ENCODE measurements around the gene HEYL.

Gene HEYL

DNA sequence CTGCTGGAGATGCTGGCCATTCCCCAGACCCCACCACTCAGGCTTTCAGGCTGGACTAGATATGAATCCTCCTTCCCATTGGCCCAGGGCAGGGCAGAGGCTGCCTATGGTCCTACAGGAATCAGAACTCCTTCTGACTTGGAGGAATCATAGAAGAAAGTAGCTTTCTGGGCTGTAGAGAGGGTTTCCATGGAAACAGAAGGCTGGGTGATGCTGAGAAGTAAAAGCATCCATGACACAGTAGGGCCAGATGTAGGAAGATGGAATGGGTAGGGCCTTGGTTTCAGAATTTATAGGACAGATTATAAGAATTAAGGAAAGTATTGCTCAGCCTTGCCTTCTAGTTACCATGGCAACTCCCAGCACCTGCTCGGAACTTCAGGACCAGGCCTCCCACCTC is 23.4 kb upstream of the HEYL start:
- no peak for DNase-seq

DNA sequence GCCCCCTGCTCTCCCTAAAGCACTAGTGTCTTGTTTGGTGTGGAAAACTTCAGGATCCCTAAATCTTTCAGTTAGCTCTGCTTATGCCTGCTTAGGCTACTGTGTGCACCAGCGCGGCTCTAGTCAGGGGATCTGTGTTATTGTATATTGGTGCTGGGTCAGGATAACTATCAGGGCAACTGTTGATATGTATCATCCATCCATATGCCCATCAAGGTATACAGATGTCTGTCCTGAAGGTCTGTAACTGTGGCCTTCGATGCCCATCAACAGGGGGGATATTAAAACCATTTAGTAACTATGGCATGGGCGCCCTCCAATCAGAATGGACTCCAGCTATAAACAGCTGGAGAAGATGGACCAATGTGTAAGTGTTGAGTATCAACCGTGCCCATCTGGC is 20.1 kb upstream of the HEYL start:
- DNase-seq = no peak

DNA sequence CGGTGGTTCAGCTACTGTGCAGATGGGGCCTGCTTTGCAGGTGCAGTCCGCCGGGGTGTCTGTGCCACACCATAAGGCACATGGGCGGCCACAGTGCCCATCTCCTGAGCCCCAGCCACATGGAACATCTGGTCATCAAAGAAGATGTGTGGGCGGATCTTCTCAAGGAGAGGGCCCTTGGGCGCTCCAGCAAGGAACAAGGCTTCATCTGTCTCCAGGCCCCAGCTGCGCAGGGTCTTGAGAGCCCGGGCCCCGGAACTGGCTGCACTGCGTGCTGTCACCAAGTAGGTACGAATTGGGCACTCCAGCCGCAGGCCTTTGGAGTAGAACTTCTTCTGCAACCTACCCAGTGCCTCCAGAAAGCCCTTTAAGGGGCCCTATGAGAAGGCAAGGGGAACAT is 19.7 kb upstream of the HEYL start:
- no peak for DNase-seq

DNA sequence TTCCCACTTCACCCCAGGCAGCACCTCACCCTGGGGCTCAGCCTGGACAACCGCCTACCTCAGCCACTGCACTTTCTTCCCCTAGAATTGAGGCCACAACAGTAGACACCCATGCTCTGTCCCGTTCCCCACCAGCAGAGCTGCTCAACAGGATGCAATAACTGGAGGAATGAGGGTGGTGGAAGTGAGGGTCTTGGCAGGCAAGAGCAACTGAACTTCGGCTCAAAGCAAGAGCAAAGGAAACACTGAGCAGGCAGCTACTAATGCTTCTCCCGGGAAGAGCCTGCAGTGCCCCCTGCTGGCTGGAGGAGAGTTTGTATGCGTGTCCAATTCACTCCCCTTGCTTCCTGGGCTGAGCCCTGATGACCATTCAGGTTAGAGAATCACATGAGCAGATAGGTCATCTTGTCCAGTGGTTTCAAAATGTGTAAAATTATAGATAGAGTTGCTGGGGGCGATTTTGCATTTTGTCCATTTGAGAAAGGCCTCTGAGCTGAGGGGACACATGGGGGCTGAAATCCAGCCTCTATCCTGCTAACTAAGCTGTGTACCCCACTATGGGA is 18.6 kb upstream of the HEYL start:
- no peak for DNase-seq

DNA sequence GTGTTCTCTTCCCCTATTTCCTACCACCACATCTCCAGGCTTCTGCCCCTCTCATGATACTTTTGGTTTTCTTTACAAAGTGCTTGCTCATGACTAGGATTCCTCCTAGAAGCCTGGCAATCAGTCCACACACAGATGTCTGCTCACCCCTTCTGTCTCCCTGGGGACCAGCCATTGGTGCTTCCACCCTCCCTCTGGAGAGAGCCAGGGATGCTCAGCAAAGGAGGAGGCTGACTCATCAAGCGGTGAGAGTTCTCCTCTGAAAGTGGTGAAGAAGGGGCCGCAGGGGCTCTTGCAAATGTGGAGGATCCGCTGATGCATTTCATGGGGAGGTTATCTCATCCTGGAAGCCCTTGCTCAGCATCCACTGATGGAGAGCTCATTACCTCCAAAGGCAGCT is 18.0 kb upstream of the HEYL start:
- DNase-seq = no peak

DNA sequence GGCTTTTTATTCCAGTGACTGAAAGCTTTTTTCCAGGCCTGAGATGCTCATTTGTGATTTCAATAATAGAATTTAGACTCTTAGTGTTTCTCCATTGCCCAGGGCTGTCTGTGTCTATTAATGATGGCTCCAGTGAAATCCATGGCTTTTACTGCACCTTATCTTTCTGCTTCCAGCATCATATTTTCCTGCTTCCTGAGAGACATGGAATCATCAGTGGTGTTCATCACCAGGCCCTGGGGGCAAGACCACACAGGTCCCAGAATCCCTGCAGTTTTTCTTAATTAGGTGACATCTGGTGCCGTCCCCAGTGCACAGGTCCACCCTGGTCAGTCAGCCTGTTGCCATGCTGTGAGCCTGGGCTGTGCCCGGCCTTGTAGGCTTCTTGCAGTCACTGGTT is 16.9 kb upstream of the HEYL start:
- DNase-seq = no peak

DNA sequence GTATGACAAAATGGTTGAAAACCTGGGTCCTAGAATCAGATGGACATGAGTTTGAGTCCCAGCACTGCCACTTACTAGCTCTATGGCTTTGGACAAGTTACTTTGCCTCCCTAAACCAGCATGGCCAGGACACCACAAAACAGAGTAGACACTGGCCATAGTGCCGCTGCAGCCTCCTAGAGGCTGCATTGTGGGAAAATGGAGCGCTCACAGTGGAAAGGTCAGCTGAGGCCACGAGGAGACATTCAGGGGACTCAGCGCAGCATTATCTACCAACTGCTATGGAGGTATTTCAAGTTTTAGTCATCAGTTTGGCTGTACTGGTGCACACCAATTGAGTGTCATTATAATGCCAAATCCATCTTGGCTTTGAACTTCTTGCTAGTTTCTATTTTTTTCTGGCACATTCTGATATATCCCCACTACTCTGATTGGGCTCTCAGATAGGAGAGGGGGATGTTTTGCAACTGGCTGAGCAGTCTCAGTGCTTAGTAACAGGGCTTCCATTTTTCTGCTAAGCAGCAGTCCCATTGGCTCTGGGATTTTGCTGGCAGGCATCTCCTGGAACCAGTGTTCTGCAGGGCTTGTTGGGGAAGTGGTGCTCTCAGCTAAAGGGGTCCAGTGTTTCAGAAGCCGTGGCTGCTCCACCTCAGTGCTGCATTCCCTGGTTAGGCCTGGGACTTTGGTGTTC is 16.3 kb upstream of the HEYL start:
- no peak for DNase-seq

DNA sequence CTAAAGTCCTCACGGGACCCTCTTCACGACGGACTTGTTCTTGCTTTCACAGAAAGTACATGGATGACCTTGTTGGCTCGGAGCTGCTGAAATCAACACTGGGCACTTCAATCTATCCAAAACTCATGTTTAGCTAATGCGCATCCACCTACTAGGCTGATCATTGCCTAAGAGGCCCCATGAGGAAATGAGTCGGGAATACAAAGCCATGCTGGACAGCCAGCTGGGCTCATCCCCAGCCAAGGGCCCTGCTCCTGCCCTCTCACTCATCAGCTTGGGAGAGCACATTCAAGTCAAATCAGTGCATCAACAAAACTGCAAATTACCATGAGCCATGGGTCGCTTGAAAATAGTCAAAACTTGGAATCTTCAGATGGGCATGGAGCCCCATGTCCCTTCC is 14.8 kb upstream of the HEYL start:
- no peak for DNase-seq

DNA sequence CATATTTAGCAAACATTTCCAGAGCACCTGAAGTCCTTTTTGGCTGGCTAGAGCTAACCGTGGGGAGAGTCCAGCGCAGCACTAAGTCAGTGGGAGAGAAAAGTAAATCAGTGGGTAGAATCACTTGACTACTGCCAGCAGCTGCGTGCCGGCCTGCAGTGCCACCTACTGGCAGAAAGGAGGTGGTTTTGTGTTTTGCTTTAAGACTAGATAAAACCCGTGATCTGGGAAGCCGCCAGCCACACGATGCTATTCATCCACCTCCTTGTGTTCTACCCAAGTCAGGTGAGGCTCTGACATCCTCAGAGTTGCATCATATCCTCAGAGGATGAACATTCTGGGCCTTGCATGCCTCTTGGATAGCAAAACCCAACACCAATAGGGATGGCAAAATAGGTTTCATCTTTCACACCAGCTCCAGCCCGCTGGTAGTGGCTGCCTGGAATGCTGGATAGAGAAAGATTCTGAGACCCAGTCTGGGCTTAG is 14.1 kb upstream of the HEYL start:
- DNase-seq = no peak

DNA sequence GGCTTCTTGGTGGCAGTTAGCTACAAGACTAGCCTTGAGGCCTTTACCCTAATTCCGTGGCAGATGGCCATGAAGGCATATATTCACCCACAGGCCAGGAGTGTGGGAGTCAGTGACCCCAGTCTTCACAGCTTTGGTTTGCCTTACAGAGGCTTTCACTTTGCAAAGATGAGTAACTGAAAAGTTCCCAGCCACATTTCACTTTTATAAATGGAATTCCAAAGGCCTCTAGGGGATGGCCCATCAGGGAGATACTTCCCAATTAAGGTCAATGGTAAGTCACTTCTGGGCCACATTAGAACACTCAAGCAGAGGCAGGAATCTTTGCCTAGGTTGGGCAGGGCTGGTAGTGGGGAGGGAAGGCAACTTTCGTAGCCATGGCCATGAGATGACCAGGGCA is 13.1 kb upstream of the HEYL start:
- no peak for DNase-seq

DNA sequence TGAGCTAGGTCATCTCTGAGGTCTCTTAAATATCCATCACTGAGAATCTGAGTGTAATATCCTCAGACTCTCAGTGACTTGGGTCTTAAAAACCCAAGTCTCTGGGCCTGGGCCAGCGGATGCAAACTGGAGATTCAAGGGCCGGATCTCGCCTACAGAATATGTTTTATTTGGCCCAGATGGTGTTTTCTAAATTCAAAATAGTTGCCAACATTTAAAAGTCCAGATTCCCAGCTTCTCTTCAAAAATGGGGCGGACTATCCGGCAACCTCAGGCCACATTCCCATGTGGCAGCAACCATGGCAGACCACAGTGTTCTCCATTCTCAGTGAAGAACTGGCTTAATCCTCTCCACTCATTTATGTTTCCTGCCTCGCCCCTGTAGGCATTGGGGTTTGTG is 12.7 kb upstream of the HEYL start:
- no peak for DNase-seq

DNA sequence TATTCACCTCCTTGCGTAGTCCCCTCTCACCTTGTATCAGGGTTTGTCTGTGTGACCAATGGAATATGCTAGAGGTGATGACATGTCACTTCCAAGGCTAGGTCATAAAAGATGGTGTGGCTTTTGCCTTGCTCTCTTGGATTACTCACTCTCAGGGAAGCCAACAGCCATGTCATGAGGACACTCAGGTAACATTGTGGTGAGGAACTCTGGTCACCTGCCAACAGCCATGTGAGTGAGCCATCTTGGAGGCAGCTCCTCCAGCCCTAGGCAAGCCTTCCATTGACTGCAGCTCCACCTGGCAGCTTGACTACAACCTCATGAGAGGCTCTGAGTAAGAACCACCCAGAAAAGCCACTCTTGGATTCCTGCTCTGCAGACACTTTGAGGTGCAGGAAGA is 11.0 kb upstream of the HEYL start:
- no peak for DNase-seq

DNA sequence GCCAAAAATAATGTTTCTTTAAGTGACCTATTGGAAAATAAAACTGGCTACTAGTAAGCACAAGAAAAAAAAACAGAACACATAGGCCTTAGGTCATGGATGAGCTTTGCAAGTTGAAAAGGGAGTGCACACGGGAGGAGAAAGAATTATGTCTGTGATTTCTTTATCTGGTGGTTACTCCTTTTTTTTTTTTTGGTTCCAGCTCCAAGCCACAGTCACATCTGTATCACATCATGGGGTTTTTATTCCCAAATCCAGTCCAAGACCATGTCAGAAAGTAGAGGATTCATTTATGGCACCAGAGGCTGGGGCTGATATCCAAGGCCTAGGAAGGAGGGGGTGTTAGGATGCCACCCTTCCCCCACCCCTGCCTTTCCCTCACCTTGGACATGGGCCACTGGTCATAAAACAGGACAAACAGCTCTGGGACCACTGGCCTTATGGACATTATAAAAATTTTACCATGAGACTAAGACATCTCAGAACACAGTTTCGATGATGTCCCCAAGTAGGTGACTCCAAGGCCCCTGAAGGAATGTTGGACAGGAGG is 10.3 kb upstream of the HEYL start:
- DNase-seq = no peak

DNA sequence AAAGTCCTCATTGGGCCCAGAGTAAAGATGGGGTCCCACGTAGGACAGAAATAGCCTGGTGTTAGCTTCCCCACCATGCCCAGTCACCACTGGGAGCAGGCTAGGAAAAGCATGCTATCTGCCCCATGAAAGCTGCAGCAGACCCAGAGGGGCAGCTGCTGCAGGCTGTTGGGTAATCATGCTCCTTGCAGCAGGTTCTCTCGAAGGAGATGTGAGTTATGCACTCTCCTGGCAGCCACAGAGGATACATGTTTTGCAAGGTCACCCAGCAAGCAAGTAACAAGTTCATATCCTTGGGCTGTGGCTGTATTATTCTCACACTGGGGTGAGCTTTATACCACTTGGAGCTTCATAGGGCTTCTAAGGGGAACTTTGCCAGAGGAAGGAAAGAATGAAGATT is 9.1 kb upstream of the HEYL start:
- DNase-seq = no peak

DNA sequence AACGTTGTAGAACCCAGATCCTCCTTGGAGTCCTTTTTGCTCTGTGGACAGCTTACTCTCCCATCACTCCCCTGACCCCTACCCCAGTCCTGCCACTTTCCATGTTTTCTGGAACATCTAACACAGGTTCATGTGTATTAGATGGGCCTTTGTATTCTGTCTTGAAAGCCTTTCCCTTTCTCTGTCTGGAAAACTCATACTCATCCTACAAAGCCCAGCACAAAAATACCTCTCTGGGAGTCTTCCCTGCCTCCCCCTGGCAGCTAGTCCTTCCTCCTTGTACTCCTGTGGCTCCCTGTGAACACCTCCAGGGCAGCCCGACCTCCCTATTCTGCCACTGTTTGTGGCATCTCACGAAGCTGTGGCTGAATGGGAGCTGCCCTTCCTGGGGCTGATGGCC is 7.8 kb upstream of the HEYL start:
- DNase-seq = no peak

DNA sequence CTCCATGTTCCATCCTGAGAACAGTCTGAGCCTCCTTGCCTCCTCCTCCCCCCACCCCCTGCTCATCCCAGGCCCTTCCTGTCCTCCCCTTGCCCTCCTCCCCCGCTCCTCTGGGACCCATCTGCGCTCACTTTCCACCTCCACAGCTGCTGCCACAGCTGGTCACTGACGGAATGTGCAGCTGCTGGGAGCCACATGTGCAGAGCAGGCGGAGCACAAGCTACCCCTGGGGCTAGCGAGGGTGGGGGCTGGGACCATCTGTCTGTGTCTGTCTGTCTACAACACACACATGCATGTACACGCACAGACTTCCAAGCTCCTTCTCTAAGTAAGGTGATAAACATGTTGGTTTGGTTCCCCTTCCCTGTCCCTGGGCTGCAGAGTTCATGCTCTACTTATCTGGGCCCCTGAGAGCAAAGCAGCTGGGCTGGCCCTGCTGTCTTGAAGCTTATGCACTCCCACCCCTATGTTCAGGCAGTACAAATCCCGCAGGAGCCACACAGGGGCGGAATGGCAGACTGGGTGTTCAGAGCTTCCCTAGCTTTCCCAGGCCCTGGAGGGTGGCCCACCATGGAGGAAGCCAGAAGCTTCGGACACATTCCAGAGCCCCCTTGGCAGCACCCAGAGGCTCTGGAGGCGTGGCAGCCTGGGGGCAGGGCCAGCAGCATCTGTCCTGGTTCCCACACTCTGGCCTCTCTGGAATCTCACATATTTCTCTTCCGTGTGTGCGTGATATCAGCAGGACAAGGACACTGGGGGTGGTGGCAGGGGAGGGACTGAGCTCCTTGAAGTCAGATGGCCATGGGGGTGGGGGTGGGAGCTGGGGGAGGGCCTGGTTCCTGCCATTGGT is 7.0 kb upstream of the HEYL start:
- DNase-seq = no peak

DNA sequence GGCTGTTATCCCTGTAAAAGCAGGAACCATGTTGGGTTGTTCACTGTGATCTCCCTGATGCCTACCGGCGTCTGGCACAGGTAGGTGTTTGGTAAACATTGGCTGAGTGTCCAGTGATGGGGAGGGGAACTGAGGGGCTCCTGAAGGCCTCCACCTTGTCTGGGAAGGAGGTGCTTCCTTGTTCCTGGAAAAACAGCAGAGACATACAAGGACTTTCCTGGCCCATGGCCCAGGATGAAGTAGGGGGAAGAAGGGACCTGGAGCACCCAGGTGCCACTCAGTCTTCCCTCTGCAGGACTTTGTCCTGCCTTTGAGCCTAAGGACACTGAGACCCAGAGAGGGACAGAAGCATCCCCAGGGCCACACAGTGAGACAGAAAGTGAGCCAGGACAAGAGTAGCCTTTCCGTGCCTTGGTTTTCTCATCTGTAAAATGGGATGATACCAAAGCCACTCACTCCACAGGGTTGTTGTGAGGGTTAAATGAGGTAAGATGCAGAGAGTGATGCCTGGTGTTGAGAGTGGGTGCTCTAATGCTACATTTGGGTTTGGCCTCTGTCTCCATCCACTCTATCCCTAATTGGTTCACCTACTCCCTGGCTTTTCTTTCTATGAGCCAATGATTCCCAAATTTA is 6.1 kb upstream of the HEYL start:
- no peak for DNase-seq

DNA sequence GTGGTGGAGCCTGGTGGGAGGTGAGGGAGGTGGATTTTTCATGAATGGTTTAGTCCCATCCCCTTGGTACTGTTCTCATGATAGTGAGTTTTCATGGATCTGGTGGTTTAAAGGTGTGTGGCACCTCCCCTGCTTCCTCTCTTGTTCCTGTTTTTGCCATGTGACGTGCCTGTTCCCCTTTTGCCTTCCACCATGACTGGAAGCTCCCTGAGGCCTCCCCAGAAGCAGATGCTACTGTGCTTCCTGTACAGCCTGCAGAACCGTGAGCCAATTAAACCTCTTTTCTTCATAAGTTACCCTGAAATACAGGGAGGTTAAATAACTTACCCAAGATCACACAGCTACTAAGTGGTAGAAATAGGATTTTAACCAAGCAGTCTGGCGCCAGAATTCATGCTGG is 4.3 kb upstream of the HEYL start:
- no peak for DNase-seq

DNA sequence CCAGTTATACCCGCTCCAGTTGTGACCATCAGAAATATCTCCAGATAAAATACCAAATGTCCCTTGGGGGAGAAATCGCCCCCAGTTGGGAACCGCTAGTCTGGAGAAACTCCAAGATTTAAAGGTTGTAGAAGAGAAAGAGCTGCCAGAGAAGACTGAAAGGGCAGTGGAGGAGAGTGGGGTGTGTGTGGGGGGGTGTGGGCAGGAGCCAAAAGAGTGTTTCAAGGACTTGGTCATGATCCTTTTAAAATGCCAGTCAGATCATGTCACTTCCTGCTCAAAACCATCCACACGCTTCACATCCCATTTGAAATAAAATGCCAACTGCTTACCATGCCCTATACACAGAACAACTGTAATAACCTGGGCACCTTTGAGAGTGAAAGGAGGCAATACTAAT is 3.4 kb upstream of the HEYL start:
- no peak for DNase-seq

DNA sequence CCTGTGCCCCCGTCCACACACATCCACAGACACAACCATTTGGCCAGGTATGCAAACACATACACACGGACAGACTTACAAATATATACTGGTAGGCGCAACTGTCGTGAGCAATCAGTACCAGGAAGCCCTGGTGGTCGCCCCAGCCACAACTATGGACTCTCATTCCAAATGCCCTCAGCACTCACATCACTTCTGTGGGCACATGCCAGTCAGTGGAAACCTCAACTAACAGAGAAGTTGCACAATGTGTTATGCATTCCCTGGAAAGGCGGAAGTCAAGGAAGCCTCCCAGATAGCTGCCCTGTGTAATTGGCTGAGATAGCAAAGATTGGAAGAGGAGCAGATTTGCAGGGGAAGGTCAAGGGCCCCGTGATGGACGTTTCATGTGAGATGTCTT is 1.4 kb upstream of the HEYL start:
- no peak for DNase-seq

DNA sequence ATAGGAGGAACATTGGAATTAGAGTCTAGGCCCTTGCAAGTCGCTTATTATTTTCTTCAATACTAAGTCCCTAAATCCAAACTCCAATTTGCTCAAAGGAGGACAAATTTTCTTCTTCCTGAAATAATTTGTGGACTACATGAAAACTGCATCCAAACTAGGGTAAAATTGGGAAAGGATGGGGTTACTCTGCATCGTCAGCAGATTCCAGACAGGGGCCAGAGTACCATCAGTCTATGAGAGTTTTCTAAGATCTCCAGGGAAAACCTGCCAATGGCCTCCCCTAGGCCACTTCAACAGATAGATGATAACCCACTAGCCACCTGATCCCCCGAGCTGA is 508 bp downstream of the HEYL start:
- no peak for DNase-seq

DNA sequence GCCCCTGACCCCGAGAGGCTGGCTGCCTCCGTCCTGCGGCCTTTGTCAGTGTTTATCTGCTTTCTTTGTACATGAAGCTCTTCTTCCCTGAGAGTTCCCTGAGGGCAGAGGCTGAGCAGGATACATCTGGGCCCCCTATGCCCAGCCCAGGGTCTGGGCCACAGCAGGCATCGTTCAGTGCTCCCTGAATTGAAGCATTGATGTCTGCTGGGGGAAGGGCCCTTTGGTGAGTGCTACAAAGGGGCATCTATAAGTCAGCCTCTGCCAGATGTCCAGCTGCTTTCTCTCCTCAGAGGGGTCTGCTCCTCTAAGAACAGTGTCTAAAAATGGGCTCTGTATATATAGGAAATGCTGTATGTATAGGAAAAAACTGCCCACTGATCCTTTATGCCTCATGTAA is 2.1 kb downstream of the HEYL start:
- DNase-seq = no peak

DNA sequence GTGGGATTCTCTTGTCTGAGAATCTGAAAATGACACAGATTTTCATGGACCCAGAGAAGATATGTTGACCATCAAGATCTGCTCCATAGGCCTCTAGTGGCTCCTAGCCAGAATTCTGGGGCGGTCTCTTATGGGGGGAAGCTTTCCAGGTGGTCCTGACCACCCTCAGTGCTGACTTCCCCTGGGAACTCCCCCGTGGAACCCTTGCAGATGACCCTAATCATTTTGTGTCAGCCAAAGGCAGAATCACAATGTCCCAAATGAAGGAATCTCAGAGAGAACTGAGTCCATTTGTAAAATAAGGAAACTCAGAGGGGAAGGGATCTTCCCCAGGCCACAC is 3.6 kb downstream of the HEYL start:
- DNase-seq = no peak
